Endodermal cell (in vitro differentiated cells): ENCODE results near the gene CLTB. TPM values are rescaled to one million over a fixed set of nuclear protein-coding genes. Genes with fewer than 3 reads are reported as not detected.
"Not testable (repeated sequence)": the region's sequence is repeated elsewhere in the genome, so short reads cannot be mapped to it uniquely, and the experiment has no call there.

Source experiments
- DNase-seq: peaks from one replicate; pipeline ENCODE4 v3.0.0-alpha.2; 2017
- H3K27ac ChIP-seq: 2 replicates; pipeline ENCODE4 v1.5.1; 2013; ENCODE audit warnings: mild to moderate bottlenecking, low read depth, low read length, moderate library complexity
- H3K27me3 ChIP-seq: 2 replicates; pipeline ENCODE4 v1.6.1; 2013; ENCODE audit warnings: mild to moderate bottlenecking, low read length, moderate library complexity; ENCODE audit not compliant: insufficient read depth, control insufficient read depth, poor library complexity, severe bottlenecking
- H3K36me3 ChIP-seq: 2 replicates; pipeline ENCODE4 v1.7.0; 2013; ENCODE audit warnings: mild to moderate bottlenecking, low read length, moderate library complexity; ENCODE audit not compliant: control insufficient read depth, insufficient read depth
- H3K4me1 ChIP-seq: one replicate; pipeline ENCODE4 v1.7.0; 2013; ENCODE audit warnings: low read length; ENCODE audit not compliant: control insufficient read depth, insufficient read depth
- H3K4me3 ChIP-seq: 2 replicates; pipeline ENCODE4 v1.5.1; 2013; ENCODE audit warnings: mild to moderate bottlenecking, low read length, moderate library complexity
- H3K9ac ChIP-seq: 2 replicates; pipeline ENCODE4 v1.6.1; 2013; ENCODE audit warnings: mild to moderate bottlenecking, low read length, moderate library complexity; ENCODE audit not compliant: poor library complexity, severe bottlenecking; ENCODE audit errors: extremely low read depth
- H3K9me3 ChIP-seq: 2 replicates; pipeline ENCODE4 v1.6.1; 2013; ENCODE audit warnings: mild to moderate bottlenecking, low read length, moderate library complexity; ENCODE audit not compliant: control insufficient read depth
- H3K27ac Mint-ChIP-seq: 2 replicates; pipeline ENCODE4 v1.8.0; 2020; ENCODE audit warnings: mixed read lengths
- H3K27me3 Mint-ChIP-seq: 2 replicates; pipeline ENCODE4 v1.8.0; 2021; ENCODE audit warnings: mild to moderate bottlenecking, mixed read lengths; ENCODE audit not compliant: insufficient read depth
- H3K36me3 Mint-ChIP-seq: 2 replicates; pipeline ENCODE4 v1.8.0; 2020; ENCODE audit warnings: low read depth, mixed read lengths
- H3K4me1 Mint-ChIP-seq: 2 replicates; pipeline ENCODE4 v1.8.0; 2020; ENCODE audit warnings: mixed read lengths
- H3K4me3 Mint-ChIP-seq: 2 replicates; pipeline ENCODE4 v1.8.0; 2020; ENCODE audit warnings: mild to moderate bottlenecking, moderate library complexity, mixed read lengths
- H3K9me3 Mint-ChIP-seq: 2 replicates; pipeline ENCODE4 v1.8.0; 2020; ENCODE audit warnings: mild to moderate bottlenecking, mixed read lengths
- CTCF ChIP-seq: fragments of 200-600 bp; sonication (generic); conservative IDR thresholded peaks from 2 replicates; pipeline ENCODE4 v1.5.0; 2021; ENCODE audit warnings: antibody characterized with exemption, mild to moderate bottlenecking
- WGBS, 2 experiments: methylation state at CpG; one replicate each; pipeline versions ENCODE4 v1.1.5 to v1.1.7; 2013; ENCODE audit warnings: missing lambda C conversion rate in 2 of 2, mixed read lengths in 1 of 2; ENCODE audit not compliant: insufficient coverage in 1 of 2, insufficient read length in 1 of 2; 5-methylcytosine and 5-hydroxymethylcytosine counted together
- total RNA-seq, 2 donors: library from RNA; stranded (reverse); fragmentation: NEBNext Ultra II Directional in 1 of 2; extraction: Animal tissue kit (Norgen Biotek cat#: 25700) in 1 of 2; gene quantifications; 2 replicates in 1 of 2; 3 replicates in 1 of 2; pipeline ENCODE4 v1.2.1, GENCODE V29; 2021

Gene CLTB
- total RNA-seq, 2 donors from 2014 or later = 40.9 to 49.7 TPM

- H3K4me1 Mint-ChIP-seq = peaks cover 2% of the 10 kb centered on the region
These were observed 6.6 kb downstream of the CLTB start for GRCh38 chr5:176409765-176410164.

GRCh38 chr5:176408590-176408989 lies 7.7 kb downstream of the CLTB start:
- Histone ChIP-seq H3K27ac (no peak overlapping the region), H3K36me3 (peaks cover 79% of the 10 kb centered on the region), H3K4me1 (no peaks in the 10 kb centered on the region), H3K9ac (no peak overlapping the region), H3K27me3 (no peaks in the 10 kb centered on the region), H3K9me3 (no peaks in the 10 kb centered on the region), H3K4me3 (no peak overlapping the region)
- Mint-ChIP-seq H3K27me3 (no peaks in the 10 kb centered on the region), H3K9me3 (no peaks in the 10 kb centered on the region), H3K27ac (no peak overlapping the region), H3K4me3 (no peak overlapping the region), H3K36me3 (peaks cover 10% of the 10 kb centered on the region), H3K4me1 (peaks cover 2% of the 10 kb centered on the region)
- no peak for TF ChIP-seq CTCF
- WGBS, 2 experiments = 94 to 95% methylated on average over 3 to 5 of the region's 5 CpGs
- DNase-seq = no peak

More at GRCh38 chr5:176409765-176410164, 6.6 kb downstream of the CLTB start:
- H3K4me3 Mint-ChIP-seq = no peak overlapping the region
- Histone ChIP-seq H3K36me3 (peaks cover 71% of the 10 kb centered on the region), H3K9me3 (no peaks in the 10 kb centered on the region), H3K4me1 (no peaks in the 10 kb centered on the region), H3K9ac (no peak overlapping the region), H3K27me3 (no peaks in the 10 kb centered on the region), H3K27ac (no peak overlapping the region), H3K4me3 (no peak overlapping the region)
- DNase-seq = no peak
- TF ChIP-seq CTCF = no peak
- WGBS, 2 experiments = 89 to 96% methylated on average over 4 of the region's 4 CpGs
- H3K27me3 Mint-ChIP-seq = no peaks in the 10 kb centered on the region
- peaks cover 10% of the 10 kb centered on the region for H3K36me3 Mint-ChIP-seq
- no peak overlapping the region for H3K27ac Mint-ChIP-seq
- H3K9me3 Mint-ChIP-seq = no peaks in the 10 kb centered on the region

- H3K9ac ChIP-seq, H3K9me3 Mint-ChIP-seq, H3K4me1 Mint-ChIP-seq, H3K9me3 ChIP-seq, H3K27me3 Mint-ChIP-seq, H3K27me3 ChIP-seq, H3K27ac ChIP-seq, H3K27ac Mint-ChIP-seq, H3K4me1 ChIP-seq, H3K4me3 Mint-ChIP-seq, H3K36me3 Mint-ChIP-seq, DNase-seq, H3K4me3 ChIP-seq: not testable (repeated sequence)
- WGBS, 2 experiments = 92% methylated on average over 10 of the region's 10 CpGs; no CpG with 5 or more reads in 1 of the 2 experiments
- H3K36me3 ChIP-seq = peaks cover 79% of the 10 kb centered on the region
These were observed 8.1 kb downstream of the CLTB start for GRCh38 chr5:176408252-176408573.
